ENCODE data around the gene FAM13C. TPM values are rescaled to one million over a fixed set of nuclear protein-coding genes. Genes with fewer than 3 reads are reported as not detected.

The FAM13C gene
- total and polyA plus RNA-seq, 2 of the 4 experiments (the other 2 are of a cell fraction) = 1.6 to 2.9 TPM

- no peak overlapping the region; the same call in 1 of the 2 replicates for H4K5ac ChIP-seq (ENCODE audit: low read depth, low read length)
- H2AK9ac ChIP-seq (replicated peaks; ENCODE audit: low read depth, low read length, poor library complexity) = no peak overlapping the region
- intact Hi-C loops (cut with micrococcal nuclease) = no loop called here
- no peak overlapping the region for H3K14ac ChIP-seq (replicated peaks; ENCODE audit: low read depth, low read length)
- H2BK15ac ChIP-seq (ENCODE audit: low read depth, low read length) = no peak overlapping the region
- no peaks in the 10 kb centered on the region for H3K27me3 ChIP-seq (ENCODE audit: control insufficient read depth, insufficient read depth, low read length)
- no peak overlapping the region; the same call in 1 of the 2 replicates for H3K18ac ChIP-seq (ENCODE audit: low read depth, low read length)
- no peak overlapping the region for H2BK20ac ChIP-seq (ENCODE audit: low read depth, low read length)
- no peak overlapping the region for H3K4me2 ChIP-seq (ENCODE audit: low read depth, low read length)
- peaks cover 3% of the 10 kb centered on the region; the same call in 1 of the 2 replicates for H3K9me3 ChIP-seq (ENCODE audit: control insufficient read depth, insufficient read depth, low read length)
- DNase-seq (no peak), ATAC-seq (ENCODE audit: low read depth) (no peak)
- no TSS peak for BruUV-seq (replicated peaks)
- H4K20me1 ChIP-seq (ENCODE audit: insufficient read depth, low read length) = no peaks in the 10 kb centered on the region
- H2BK120ac ChIP-seq (ENCODE audit: low read depth, low read length) = no peak overlapping the region
- no peak overlapping the region for H2BK5ac ChIP-seq (ENCODE audit: low read depth, low read length, poor library complexity, severe bottlenecking)
- H3K9ac ChIP-seq (ENCODE audit: low read depth, low read length) = no peak overlapping the region
- H3K79me1 ChIP-seq (ENCODE audit: low read depth in 1 of 2, low read length in 2 of 2) = no peaks in the 10 kb centered on the region
- dilution Hi-C loops (cut with HindIII; ENCODE audit: low sequenced_read_pairs, unreplicated experiment) = no loop called here
- H4K91ac ChIP-seq (ENCODE audit: insufficient read depth, low read depth, low read length) = no peak overlapping the region
- H2AFZ ChIP-seq (replicated peaks; ENCODE audit: low read length, poor library complexity) = no peak overlapping the region
- H3K36me3 ChIP-seq (ENCODE audit: control insufficient read depth, insufficient read depth, low read length) = no peaks in the 10 kb centered on the region
- ChIA-PET CTCF (no interaction called here), POLR2A (ENCODE audit: unreplicated experiment) (no interaction called here)
- no peak overlapping the region for H2AK5ac ChIP-seq (ENCODE audit: low read depth, low read length)
- H3K56ac ChIP-seq (ENCODE audit: extremely low read depth, insufficient read depth, low read length) = no peak overlapping the region
- no peaks in the 10 kb centered on the region for H3K4me1 ChIP-seq (ENCODE audit: control insufficient read depth, insufficient read depth, low read length)
- in situ Hi-C loops (cut with MboI; ENCODE audit: low sequenced_read_pairs) = no loop called here
- no peaks in the 10 kb centered on the region for H3K9me1 ChIP-seq (ENCODE audit: insufficient read depth, low read length)
- no peak overlapping the region for H3K27ac ChIP-seq (ENCODE audit: insufficient read depth, low read length)
- H4K8ac ChIP-seq (ENCODE audit: low read depth in 2 of 2, low read length in 2 of 2) = no peak overlapping the region
- no peak overlapping the region for H3K4me3 ChIP-seq (ENCODE audit: insufficient read depth, low read depth, low read length)
- H3K4ac ChIP-seq (ENCODE audit: low read depth, low read length) = no peak overlapping the region
- H3K23ac ChIP-seq (ENCODE audit: low read depth, low read length) = no peak overlapping the region
- TF ChIP-seq CTCF (conservative IDR thresholded peaks at IDR 0.05; ENCODE audit: low read depth, low read length) (no peak), USF2 (IDR thresholded peaks at IDR 0.05; ENCODE audit: low read depth, low read length) (no peak), FOS (IDR thresholded peaks at IDR 0.05; ENCODE audit: low read depth, low read length) (no peak), SMC3 (IDR thresholded peaks at IDR 0.05; ENCODE audit: low read depth, low read length) (no peak), RCOR1 (IDR thresholded peaks at IDR 0.05; ENCODE audit: insufficient replicate concordance, low read length) (no peak), RFX5 (IDR thresholded peaks at IDR 0.05; ENCODE audit: low read depth, low read length) (no peak), BHLHE40 (IDR thresholded peaks at IDR 0.05; ENCODE audit: low read depth, low read length) (no peak), POLR2A (IDR thresholded peaks at IDR 0.05; ENCODE audit: low read depth, low read length) (no peak), MXI1 (IDR thresholded peaks at IDR 0.05; ENCODE audit: borderline replicate concordance, low read depth, low read length) (no peak), MAFK (IDR thresholded peaks at IDR 0.05; ENCODE audit: low read depth, low read length) (no peak), MAZ (IDR thresholded peaks at IDR 0.05; ENCODE audit: borderline replicate concordance, low read depth, low read length) (no peak), RAD21 (IDR thresholded peaks at IDR 0.05; ENCODE audit: low read length) (no peak), CHD1 (IDR thresholded peaks at IDR 0.05; ENCODE audit: low read depth, low read length) (no peak), ELK1 (IDR thresholded peaks at IDR 0.05; ENCODE audit: borderline replicate concordance, low read depth, low read length) (no peak), NFE2L2 (IDR thresholded peaks at IDR 0.05; ENCODE audit: low read depth, low read length) (no peak), CEBPB (IDR thresholded peaks at IDR 0.05; ENCODE audit: low read depth, low read length) (no peak)
These were observed 33.6 kb upstream of the FAM13C start for GRCh38 chr10:59395984-59396383.
